Neural crest cell (in vitro differentiated cells): ENCODE data around the gene ACOT13. TPM values are rescaled to one million over a fixed set of nuclear protein-coding genes. Genes with fewer than 3 reads are reported as not detected.
"Not testable (repeated sequence)": the region's sequence is repeated elsewhere in the genome, so short reads cannot be mapped to it uniquely, and the experiment has no call there.

Experiments used
- DNase-seq: peaks from one replicate; pipeline ENCODE4 v3.0.0; 2021; ENCODE audit warnings: low read depth, mixed read lengths, low spot score
- H3K27ac Mint-ChIP-seq: one replicate; pipeline ENCODE4 v1.8.0; 2021; ENCODE audit warnings: mild to moderate bottlenecking, mixed read lengths; ENCODE audit not compliant: unreplicated experiment
- H3K27me3 Mint-ChIP-seq: 2 replicates; pipeline ENCODE4 v1.8.0; 2021; ENCODE audit warnings: low read depth, mild to moderate bottlenecking, mixed read lengths
- H3K36me3 Mint-ChIP-seq: 2 replicates; pipeline ENCODE4 v1.8.0; 2021; ENCODE audit warnings: low read depth, mild to moderate bottlenecking, mixed read lengths
- H3K4me1 Mint-ChIP-seq: 2 replicates; pipeline ENCODE4 v1.8.0; 2021; ENCODE audit warnings: mixed read lengths
- H3K4me3 Mint-ChIP-seq: one replicate; pipeline ENCODE4 v1.8.0; 2021; ENCODE audit warnings: mild to moderate bottlenecking, mixed read lengths
- H3K9me3 Mint-ChIP-seq: 2 replicates; pipeline ENCODE4 v1.8.0; 2021; ENCODE audit warnings: mixed read lengths
- total RNA-seq: library from RNA; stranded (reverse); gene quantifications from 2 replicates; pipeline ENCODE4 v1.2.1, GENCODE V29; 2021
- TF ChIP-seq, protein P1 (sequence below): fragments of 200-600 bp; sonication (generic); conservative IDR thresholded peaks from 2 replicates; pipeline ENCODE4 v1.5.0; 2021; ENCODE audit warnings: antibody characterized with exemption, mild to moderate bottlenecking

ACOT13 gene
- total RNA-seq, 1 donor from 2014 or later: 27.4 TPM

DNA sequence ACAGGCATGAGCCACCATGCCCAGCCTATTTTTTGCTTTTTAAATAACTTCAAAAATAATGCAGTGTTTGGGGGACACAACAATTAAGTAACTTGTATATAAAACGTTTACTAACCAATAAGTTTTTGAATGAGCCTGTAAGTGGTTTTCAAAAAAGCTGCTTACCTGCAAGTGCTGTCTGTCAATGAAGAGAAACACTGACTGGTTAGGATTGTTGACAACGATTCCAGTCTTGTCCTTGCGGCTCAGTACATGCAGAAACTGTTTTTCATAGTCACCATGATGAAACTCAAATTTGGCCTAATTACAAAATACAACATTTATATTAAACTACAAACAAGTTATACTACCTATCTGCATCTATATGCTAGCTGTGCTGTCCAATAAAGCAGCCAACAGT lies 41.7 kb downstream of the ACOT13 start:
- H3K36me3 Mint-ChIP-seq: peaks cover 16% of the 10 kb centered on the region
- peaks cover 3% of the 10 kb centered on the region for H3K4me1 Mint-ChIP-seq
- DNase-seq: no peak
- no peaks in the 10 kb centered on the region for H3K9me3 Mint-ChIP-seq
- TF ChIP-seq, protein P1, sequence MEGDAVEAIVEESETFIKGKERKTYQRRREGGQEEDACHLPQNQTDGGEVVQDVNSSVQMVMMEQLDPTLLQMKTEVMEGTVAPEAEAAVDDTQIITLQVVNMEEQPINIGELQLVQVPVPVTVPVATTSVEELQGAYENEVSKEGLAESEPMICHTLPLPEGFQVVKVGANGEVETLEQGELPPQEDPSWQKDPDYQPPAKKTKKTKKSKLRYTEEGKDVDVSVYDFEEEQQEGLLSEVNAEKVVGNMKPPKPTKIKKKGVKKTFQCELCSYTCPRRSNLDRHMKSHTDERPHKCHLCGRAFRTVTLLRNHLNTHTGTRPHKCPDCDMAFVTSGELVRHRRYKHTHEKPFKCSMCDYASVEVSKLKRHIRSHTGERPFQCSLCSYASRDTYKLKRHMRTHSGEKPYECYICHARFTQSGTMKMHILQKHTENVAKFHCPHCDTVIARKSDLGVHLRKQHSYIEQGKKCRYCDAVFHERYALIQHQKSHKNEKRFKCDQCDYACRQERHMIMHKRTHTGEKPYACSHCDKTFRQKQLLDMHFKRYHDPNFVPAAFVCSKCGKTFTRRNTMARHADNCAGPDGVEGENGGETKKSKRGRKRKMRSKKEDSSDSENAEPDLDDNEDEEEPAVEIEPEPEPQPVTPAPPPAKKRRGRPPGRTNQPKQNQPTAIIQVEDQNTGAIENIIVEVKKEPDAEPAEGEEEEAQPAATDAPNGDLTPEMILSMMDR: no peak
- no peaks in the 10 kb centered on the region for H3K27me3 Mint-ChIP-seq
- H3K4me3 Mint-ChIP-seq: no peak overlapping the region
- H3K27ac Mint-ChIP-seq: no peak overlapping the region

DNA sequence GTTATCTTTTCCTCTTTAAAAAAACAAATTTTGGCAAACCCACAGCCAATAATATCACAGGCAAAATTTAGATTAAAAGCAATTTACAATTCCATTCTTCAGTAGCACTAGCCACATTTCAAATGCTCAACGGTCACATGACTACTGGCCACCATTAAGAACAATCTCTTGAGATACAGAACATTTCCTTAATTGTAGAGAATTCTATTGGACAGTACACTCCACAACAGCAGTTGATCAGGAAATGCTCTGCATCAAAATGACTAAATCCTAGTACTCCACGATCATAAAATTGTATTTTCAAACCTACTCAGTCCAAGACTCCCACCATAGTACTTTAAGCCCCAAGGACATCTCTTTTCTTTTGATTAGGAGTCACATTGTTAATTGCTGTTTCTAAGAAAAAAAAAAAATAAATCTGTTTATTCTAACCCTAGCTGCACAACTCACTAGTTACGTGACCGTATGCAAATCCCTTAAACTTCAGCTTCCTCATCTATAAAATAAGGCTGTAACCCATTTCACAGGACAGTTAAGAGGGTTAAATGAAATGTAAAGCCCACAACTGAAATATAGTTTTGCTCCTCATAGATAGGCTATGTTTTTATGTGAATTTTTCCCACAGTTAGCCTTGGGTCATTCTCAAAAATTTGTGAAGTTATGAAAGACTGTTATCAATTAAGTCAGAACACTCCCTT lies 42.3 kb downstream of the ACOT13 start:
- Mint-ChIP-seq H3K27me3 (no peaks in the 10 kb centered on the region), H3K4me1 (peaks cover 3% of the 10 kb centered on the region), H3K27ac (no peak overlapping the region), H3K4me3 (no peak overlapping the region), H3K9me3 (no peaks in the 10 kb centered on the region), H3K36me3 (peaks cover 17% of the 10 kb centered on the region)
- TF ChIP-seq, protein P1: no peak
- no peak for DNase-seq

DNA sequence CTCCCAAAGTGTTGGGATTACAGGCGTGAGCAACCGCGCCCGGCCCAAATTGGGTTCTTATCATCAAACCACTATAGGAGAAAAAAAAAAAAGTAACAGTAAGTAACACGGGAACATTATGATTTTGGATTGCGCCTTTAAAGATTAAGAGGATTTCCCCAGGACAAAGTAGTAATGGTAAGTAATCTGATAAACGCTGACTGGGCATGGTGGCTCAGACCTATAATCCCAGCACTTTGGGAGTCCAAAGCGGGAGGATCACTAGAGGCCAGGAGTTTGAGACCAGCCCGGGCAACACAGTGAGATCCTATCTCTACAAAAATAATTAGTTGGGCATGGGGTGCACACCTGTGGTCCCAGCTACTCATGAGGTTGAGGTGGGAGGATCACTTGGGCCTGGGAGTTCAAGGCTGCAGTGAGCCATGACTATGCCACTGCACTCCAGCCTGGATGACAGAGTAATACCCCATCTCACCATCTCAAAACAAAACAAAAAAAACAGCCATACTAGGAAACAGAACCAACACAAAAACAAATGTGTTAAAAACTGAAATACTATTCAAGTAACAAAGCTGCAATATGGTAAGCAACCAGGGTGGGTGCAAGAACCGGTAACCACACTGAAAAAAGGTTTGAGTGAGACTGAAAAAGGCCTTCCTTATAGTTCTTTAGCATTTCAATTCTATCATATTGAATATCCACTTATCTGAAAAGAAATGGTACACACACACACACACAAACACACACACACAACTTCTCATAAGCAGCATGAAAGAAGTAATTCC lies 43.8 kb downstream of the ACOT13 start:
- no peak for DNase-seq
- H3K27me3 Mint-ChIP-seq: no peaks in the 10 kb centered on the region
- no peaks in the 10 kb centered on the region for H3K9me3 Mint-ChIP-seq
- TF ChIP-seq, protein P1: no peak
- H3K4me3 Mint-ChIP-seq: no peak overlapping the region
- peaks cover 19% of the 10 kb centered on the region for H3K36me3 Mint-ChIP-seq
- H3K4me1 Mint-ChIP-seq: peaks cover 10% of the 10 kb centered on the region
- H3K27ac Mint-ChIP-seq: no peak overlapping the region

DNA sequence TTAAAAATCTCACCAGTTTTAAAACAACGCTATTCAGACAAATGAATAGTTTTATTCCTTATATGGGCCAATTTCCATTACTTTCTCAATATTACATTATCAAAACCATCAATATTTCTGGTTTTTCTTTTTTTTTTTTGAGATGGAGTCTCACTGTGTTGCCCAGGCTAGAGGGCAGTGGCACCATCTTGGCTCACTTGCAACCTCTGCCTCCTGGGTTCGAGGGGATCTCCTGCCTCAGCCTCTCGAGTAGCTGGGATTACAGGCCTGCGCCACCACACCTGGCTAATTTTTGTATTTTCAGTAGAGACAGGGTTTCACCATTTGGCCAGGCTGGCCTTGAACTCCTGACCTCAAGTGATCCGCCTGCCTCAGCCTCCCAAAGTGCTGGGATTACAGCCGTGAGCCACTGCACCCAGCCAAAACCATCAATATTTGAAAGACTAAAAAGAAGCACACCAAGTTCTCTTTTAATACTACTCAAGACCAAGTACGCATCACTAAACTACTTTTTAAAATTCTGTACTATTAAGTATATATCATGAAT lies 49.8 kb downstream of the ACOT13 start:
- peak overlapping the region; percentile 91 for H3K4me3 Mint-ChIP-seq
- peaks cover 50% of the 10 kb centered on the region for H3K4me1 Mint-ChIP-seq
- not testable (repeated sequence) for H3K27ac Mint-ChIP-seq, H3K27me3 Mint-ChIP-seq, H3K9me3 Mint-ChIP-seq, DNase-seq
- H3K36me3 Mint-ChIP-seq: peaks cover 22% of the 10 kb centered on the region

DNA sequence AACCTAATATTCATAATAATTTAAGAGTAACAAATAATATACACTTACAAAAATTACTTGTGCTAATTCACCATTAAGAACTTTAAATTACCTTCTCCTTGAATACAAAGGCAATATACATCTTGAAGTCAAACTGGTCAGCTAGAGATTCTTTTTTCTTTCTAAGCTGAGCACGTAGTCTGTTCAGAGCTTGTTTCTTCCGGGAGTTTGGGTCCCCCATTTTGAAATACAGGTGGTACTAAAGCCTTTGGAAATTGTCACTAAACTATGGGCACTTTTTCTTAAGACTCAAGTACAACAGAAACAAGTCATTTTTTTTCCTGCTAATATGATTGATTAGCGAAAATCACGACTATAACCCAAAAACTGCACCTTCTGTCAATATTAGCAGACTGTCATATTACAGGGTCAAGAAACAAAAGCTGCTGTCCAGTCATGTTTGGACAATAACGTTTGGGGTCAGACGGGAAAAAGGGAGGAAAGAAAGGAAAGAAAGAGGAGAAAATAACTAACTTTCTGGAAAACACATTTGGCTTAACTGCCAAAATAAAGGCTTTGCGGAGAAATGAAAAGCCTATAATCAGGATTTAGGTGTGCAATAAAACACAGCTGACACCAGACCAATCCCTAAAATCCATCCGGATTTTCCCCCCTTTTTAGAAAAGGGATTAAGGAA lies 51.7 kb downstream of the ACOT13 start:
- Mint-ChIP-seq H3K27ac (peak overlapping the region; percentile 88), H3K4me3 (peak overlapping the region; percentile 91), H3K9me3 (no peaks in the 10 kb centered on the region), H3K4me1 (peaks cover 48% of the 10 kb centered on the region), H3K27me3 (no peaks in the 10 kb centered on the region), H3K36me3 (peaks cover 17% of the 10 kb centered on the region)
- no peak for DNase-seq
- TF ChIP-seq, protein P1: no peak
